Vagina (tissue), 2 donors: ENCODE measurements around the gene TSC22D1.

ENCODE experiments used
- POLR2A ChIP-seq, 2 donors: fragments of 450-650 bp; IDR thresholded peaks; one replicate each; pipeline ENCODE4 v1.6.1; 2017; ENCODE audit warnings: antibody characterized with exemption in 2 of 2, mild to moderate bottlenecking in 2 of 2, moderate library complexity in 2 of 2
- POLR2AphosphoS5 ChIP-seq, 2 donors: sonication (generic); formaldehyde crosslinking; IDR thresholded peaks; one replicate each; pipeline ENCODE4 v1.9.0; 2017; ENCODE audit warnings: antibody characterized with exemption in 2 of 2, mild to moderate bottlenecking in 2 of 2, low read depth in 1 of 2; ENCODE audit not compliant: insufficient read depth in 1 of 2
- TF ChIP-seq, protein P1 (sequence below), 3 experiments: fragments of 450-650 bp in 2 of 3; fragments of 200-600 bp in 1 of 3; sonication (generic) in 1 of 3; IDR thresholded peaks; one replicate each; pipeline ENCODE4 v1.5.1; 2017 to 2019; ENCODE audit warnings: antibody characterized with exemption in 3 of 3, mild to moderate bottlenecking in 2 of 3, moderate library complexity in 2 of 3

- TF ChIP-seq, protein P1, sequence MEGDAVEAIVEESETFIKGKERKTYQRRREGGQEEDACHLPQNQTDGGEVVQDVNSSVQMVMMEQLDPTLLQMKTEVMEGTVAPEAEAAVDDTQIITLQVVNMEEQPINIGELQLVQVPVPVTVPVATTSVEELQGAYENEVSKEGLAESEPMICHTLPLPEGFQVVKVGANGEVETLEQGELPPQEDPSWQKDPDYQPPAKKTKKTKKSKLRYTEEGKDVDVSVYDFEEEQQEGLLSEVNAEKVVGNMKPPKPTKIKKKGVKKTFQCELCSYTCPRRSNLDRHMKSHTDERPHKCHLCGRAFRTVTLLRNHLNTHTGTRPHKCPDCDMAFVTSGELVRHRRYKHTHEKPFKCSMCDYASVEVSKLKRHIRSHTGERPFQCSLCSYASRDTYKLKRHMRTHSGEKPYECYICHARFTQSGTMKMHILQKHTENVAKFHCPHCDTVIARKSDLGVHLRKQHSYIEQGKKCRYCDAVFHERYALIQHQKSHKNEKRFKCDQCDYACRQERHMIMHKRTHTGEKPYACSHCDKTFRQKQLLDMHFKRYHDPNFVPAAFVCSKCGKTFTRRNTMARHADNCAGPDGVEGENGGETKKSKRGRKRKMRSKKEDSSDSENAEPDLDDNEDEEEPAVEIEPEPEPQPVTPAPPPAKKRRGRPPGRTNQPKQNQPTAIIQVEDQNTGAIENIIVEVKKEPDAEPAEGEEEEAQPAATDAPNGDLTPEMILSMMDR (IDR thresholded peaks at IDR 0.05) = no peak
- TF ChIP-seq POLR2AphosphoS5 (IDR thresholded peaks at IDR 0.05; ENCODE audit: insufficient read depth in 1 of 2, low read depth in 1 of 2) = no peak
- TF ChIP-seq POLR2A (IDR thresholded peaks at IDR 0.05) = no peak
These were observed 182.7 kb downstream of the TSC22D1 start for GRCh38 chr13:44393391-44393790.
